AG04450 (cell line): ENCODE data around the gene SCAMP1. TPM values are rescaled to one million over a fixed set of nuclear protein-coding genes. Genes with fewer than 3 reads are reported as not detected.
A peak's percentile ranks its signal among the peaks of the same experiment; 100 is the strongest.

ENCODE experiments used
- CTCF ChIA-PET: fragments of 300-600, 350-600 bp; formaldehyde crosslinking; extraction: SDS; loops from one replicate; lab custom pipeline; 2022; ENCODE audit warnings: antibody characterized with exemption, inconsistent platforms; lab: Charles Lee
- POLR2A ChIA-PET: fragments of 350-600 bp; formaldehyde crosslinking; extraction: SDS; loops from one replicate; lab custom pipeline; 2021; ENCODE audit warnings: antibody characterized with exemption, inconsistent platforms; lab: Yijun Ruan, JAX
- DNase-seq: peaks from one replicate; pipeline ENCODE4 v3.0.0-alpha.2; 2011; ENCODE audit warnings: low read depth, low spot score
- H3K27ac ChIP-seq: one replicate; pipeline ENCODE4 v1.5.1; 2012; ENCODE audit warnings: low read depth, low read length, control low read depth
- H3K27me3 ChIP-seq: one replicate; pipeline ENCODE4 v1.6.0; 2012; ENCODE audit warnings: low read length; ENCODE audit not compliant: control insufficient read depth, insufficient read depth
- H3K4me3 ChIP-seq: 2 replicates; pipeline ENCODE4 v1.5.1; 2011; ENCODE audit warnings: mild to moderate bottlenecking, low read depth, low read length, control low read depth
- H3K9me3 ChIP-seq: 2 replicates; pipeline ENCODE4 v1.5.1; 2012; ENCODE audit warnings: low read length; ENCODE audit not compliant: control insufficient read depth, insufficient read depth
- CTCF ChIP-seq: IDR thresholded peaks from 2 replicates; pipeline ENCODE4 v1.5.1; 2011; ENCODE audit warnings: low read depth, low read length, control low read depth, inconsistent platforms
- polyA plus RNA-seq: library from polyadenylated mRNA; depleted of rRNA; stranded (reverse); fragments of >200 nt; gene quantifications from 2 replicates; pipeline ENCODE4 v1.2.3, GENCODE V29; 2011

The SCAMP1 gene
- polyA plus RNA-seq, 1 experiment: 44.6 TPM

- Histone ChIP-seq H3K9me3 (no peaks in the 10 kb centered on the region), H3K27ac (peak overlapping the region; percentile 13), H3K4me3 (peak overlapping the region; percentile 31), H3K27me3 (no peaks in the 10 kb centered on the region)
- POLR2A ChIA-PET: interaction anchor here (0.7 to 2.0 kb wide), 5 partner anchors 9 to 249 kb away, joined by 3 to 5 read pairs (median 4); no protein-coding TSS in a partner anchor
- no peak for TF ChIP-seq CTCF
- no peak for DNase-seq
- CTCF ChIA-PET: no interaction called here
Observed at GRCh38 chr5:78509145-78509865, 148.9 kb downstream of the SCAMP1 start.

GRCh38 chr5:78509884-78510769, 149.7 kb downstream of the SCAMP1 start:
- no peak overlapping the region for H3K27ac ChIP-seq
- TF ChIP-seq CTCF: peak; percentile 15; the same call in 1 of the 2 replicates
- H3K9me3 ChIP-seq: no peaks in the 10 kb centered on the region
- ChIA-PET CTCF (interaction anchor here (0.7 to 1.0 kb wide), 2 partner anchors 26 to 126 kb away, joined by 3 to 5 read pairs; no protein-coding TSS in a partner anchor), POLR2A (interaction anchor here (2.0 kb wide), 1 partner anchor 175 kb away, joined by 5 read pairs; no protein-coding TSS in a partner anchor)
- no peak for DNase-seq
- no peaks in the 10 kb centered on the region for H3K27me3 ChIP-seq
- peak overlapping the region; percentile 31 for H3K4me3 ChIP-seq

GRCh38 chr5:78511121-78511906, 150.9 kb downstream of the SCAMP1 start:
- no peak for DNase-seq

DNA sequence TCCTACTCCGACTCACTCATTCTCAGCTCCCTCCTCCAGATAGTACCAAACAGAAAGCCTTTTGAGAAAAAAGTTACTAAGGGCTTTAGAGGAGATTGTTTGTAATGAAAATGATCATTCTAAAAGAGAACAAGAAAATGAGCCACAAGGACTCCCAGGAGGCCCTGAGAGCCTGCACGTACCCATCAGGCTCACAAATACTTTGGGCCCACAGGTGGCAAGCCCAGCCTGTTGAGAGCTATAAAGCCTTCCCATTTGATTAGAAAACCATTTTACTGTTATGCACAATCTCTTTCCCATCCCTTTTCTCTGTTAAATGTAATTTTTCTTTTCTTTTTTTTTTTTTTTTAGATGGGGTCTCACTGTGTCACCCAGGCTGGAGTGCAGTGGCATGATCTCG, 152.0 kb downstream of the SCAMP1 start:
- no peaks in the 10 kb centered on the region; the same call in 1 of the 2 replicates for H3K9me3 ChIP-seq
- DNase-seq: no peak
- POLR2A ChIA-PET: no interaction called here
- TF ChIP-seq CTCF: no peak
- CTCF ChIA-PET: no interaction called here
- H3K4me3 ChIP-seq: no peak overlapping the region
- no peak overlapping the region for H3K27ac ChIP-seq
- no peaks in the 10 kb centered on the region for H3K27me3 ChIP-seq

More at GRCh38 chr5:78511121-78511906, 150.9 kb downstream of the SCAMP1 start:
- Histone ChIP-seq H3K27ac (no peak overlapping the region), H3K4me3 (no peak overlapping the region), H3K27me3 (no peaks in the 10 kb centered on the region), H3K9me3 (no peaks in the 10 kb centered on the region; the same call in 1 of the 2 replicates)
- CTCF ChIA-PET: interaction anchor here (0.7 to 1.0 kb wide), 2 partner anchors 25 to 125 kb away, joined by 3 to 5 read pairs; no protein-coding TSS in a partner anchor
- POLR2A ChIA-PET: no interaction called here
- no peak for TF ChIP-seq CTCF
